Choroid plexus epithelial cell (primary cell): ENCODE data around the gene KDM4F.

Source experiments
- DNase-seq: peaks from one replicate; pipeline ENCODE4 v3.0.0-alpha.2; 2010; ENCODE audit warnings: low read depth
- H3K4me3 ChIP-seq: 2 replicates; pipeline ENCODE4 v1.5.1; 2011; ENCODE audit warnings: low read depth, mild to moderate bottlenecking, control low read depth, low read length, moderate library complexity
- CTCF ChIP-seq: conservative IDR thresholded peaks from 2 replicates; pipeline ENCODE4 v1.5.1; 2011; ENCODE audit warnings: low read depth, mild to moderate bottlenecking, control low read depth, inconsistent platforms, low read length, moderate library complexity

The KDM4F gene

DNA sequence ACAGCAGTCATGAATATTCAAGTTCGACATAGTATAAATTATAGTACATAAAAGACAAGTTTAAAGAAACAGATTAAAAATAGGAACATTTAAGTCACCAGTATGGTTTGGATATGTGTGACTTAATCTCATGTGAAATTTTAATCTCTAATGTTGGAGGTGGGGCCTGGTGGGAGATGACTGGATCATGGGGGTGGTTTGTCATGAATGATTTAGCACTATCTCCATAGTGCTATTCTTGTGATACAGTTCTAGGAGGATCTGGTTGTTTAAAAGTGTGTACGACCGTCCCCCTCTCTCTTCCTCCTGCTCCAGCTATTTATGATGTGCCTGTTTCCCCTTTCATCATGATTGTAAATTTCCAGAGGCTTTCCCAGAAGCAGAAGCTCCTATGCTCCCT, 20.9 kb upstream of the KDM4F start:
- no peak for DNase-seq
- H3K4me3 ChIP-seq, result no peak overlapping the region
- TF ChIP-seq CTCF, result no peak

GRCh38 chr11:95033051-95033450, 16.2 kb upstream of the KDM4F start:
- TF ChIP-seq CTCF, result no peak
- H3K4me3 ChIP-seq, result no peak overlapping the region

DNA sequence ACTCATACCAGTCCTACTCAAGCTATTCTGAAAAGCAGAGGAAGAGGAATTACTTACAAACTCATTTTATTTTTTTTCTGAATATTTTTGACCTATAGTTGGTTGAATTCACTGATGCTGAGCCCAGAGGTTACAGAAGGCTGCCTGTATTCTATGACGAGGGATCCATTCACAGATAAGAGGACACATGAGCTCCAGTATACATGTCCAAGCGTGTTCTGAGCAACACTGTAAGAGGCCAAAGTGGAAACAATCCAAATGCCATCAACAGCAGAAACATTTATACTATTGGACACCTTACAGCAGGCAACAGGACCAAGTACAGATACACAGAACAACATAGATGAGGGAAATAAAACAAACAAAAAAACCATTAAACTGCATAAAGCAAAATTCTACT, 13.9 kb upstream of the KDM4F start:
- DNase-seq, result no peak
- no peak for TF ChIP-seq CTCF

More at GRCh38 chr11:95033051-95033450, 16.2 kb upstream of the KDM4F start:
- no peak for DNase-seq

GRCh38 chr11:95037356-95038035, 11.7 kb upstream of the KDM4F start:
- H3K4me3 ChIP-seq, result peak overlapping the region; percentile 58
- TF ChIP-seq CTCF, result peak; percentile 32
- peak; percentile 18 for DNase-seq

More for the DNA sequence above, 13.9 kb upstream of the KDM4F start:
- no peak overlapping the region for H3K4me3 ChIP-seq

DNA sequence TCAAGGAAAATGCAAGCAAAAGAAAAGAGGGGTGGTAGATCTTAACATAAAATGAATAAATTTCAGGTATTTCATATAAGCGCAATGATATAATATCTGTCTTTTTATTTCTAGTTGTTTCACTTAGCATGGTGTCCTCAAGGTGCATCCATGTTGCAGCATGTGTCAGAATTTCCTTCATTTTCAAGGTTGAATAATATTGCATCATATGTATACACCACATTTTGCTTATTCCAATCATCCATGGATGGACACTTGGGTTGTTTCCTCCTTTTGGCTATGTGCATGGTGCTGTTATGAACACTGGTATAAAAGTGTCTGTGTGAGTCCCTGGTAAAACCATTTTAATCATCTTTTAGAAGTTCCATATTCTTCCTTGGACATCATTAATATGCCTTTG, 7.0 kb upstream of the KDM4F start:
- no peak for DNase-seq
- H3K4me3 ChIP-seq, result no peak overlapping the region
- no peak for TF ChIP-seq CTCF

DNA sequence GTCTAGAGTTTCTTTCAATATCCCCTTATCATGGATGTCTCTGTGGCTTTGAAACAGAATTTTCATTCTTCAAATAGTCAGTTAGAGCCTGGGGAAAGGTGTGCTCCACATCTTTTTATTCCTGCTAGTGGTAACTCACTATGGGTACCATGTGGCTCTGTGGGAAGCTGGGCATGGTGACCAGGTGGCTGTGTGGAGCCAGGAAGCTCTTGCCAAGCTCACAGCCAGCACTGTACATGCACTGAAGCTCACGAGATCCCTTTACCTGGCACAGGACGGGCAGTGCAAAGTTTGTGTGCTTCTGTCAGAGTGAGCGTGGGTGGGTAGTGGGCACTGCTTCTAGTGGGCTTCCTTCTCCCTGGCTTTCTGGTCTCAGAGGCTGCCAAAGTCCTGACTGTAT, 6.3 kb upstream of the KDM4F start:
- no peak for DNase-seq
- TF ChIP-seq CTCF, result no peak

DNA sequence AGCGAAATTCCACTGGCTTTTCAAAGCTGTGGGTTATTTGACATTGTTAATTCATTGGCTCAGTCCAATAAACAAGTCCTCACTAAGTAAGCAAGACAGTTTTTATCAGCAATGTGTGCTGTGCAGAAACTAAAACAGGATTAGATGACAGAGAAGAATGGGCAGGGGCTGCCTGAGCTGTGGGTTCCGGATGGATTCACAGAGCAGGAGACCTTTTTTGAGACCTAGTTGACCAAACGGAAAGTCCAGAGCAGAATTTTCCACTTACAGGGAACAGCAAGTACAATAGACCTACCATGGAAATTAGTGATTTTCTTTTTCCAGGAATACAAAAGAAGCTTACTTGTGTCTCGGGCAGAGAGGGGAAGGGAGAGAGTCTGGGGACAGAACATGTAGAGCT, 5.2 kb upstream of the KDM4F start:
- H3K4me3 ChIP-seq, result no peak overlapping the region
- TF ChIP-seq CTCF, result no peak
- no peak for DNase-seq

More for the DNA sequence above, 6.3 kb upstream of the KDM4F start:
- no peak overlapping the region for H3K4me3 ChIP-seq
